ENCODE measurements around the gene STK33.

STK33 gene

DNA sequence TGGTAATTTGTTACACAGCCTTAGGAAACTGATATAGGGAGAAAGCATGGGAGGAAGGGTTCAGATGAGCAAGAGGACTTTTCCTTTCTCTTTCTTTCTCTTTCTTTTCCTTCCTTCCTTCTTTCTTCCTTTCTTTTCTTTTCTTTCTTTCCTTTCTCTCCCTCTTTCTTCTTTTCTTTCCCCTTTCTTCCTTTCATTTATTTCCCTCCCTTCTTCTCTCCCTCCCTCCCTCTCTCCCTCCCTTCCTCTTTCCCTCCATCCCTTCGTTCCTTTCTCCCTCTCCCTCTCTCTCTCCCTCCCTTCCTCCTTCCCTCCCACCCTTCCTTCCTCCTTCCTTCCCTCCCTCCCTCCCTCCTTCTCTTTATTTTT lies 222.5 kb downstream of the STK33 start:
- no peak overlapping the region for H3K4me3 ChIP-seq (ENCODE audit: low read length)
- TF ChIP-seq, protein P1, sequence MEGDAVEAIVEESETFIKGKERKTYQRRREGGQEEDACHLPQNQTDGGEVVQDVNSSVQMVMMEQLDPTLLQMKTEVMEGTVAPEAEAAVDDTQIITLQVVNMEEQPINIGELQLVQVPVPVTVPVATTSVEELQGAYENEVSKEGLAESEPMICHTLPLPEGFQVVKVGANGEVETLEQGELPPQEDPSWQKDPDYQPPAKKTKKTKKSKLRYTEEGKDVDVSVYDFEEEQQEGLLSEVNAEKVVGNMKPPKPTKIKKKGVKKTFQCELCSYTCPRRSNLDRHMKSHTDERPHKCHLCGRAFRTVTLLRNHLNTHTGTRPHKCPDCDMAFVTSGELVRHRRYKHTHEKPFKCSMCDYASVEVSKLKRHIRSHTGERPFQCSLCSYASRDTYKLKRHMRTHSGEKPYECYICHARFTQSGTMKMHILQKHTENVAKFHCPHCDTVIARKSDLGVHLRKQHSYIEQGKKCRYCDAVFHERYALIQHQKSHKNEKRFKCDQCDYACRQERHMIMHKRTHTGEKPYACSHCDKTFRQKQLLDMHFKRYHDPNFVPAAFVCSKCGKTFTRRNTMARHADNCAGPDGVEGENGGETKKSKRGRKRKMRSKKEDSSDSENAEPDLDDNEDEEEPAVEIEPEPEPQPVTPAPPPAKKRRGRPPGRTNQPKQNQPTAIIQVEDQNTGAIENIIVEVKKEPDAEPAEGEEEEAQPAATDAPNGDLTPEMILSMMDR (conservative IDR thresholded peaks at IDR 0.05; ENCODE audit: low read length): no peak
- no peak for DNase-seq (ENCODE audit: low read depth)

DNA sequence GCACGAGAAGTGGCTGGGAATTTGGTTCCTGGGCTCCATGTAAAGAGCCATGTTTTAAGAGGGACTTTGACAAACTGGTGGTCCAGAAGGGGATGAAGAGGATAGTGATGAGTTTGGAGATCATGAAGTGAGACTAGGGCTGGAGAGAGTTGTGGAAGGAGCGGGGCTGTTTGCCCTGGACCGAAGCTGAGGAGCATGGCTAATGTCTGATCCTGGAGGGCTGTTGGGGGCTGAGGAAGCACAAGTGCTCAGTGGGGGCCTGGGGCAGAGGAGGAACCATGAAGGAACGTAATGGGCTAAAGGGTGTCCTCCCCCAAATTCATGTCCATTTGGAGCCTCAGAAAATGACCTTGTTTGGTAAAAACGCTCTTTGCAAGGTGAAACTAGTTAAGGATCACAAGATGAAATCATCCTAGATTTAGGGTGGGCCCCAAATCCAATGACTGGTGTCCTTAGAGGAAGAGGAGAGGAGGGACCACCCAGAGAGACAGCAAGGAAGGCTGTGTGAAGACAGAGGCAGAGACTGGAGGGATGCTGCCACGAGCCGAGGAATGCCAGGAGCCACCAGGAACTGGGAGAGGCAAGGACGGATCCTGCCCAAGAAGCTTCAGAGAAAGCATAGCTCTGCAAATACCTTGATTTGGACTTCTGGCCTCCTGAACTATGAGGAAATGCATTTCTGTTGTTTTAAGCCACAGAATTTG lies 223.1 kb downstream of the STK33 start:
- TF ChIP-seq, protein P1 (conservative IDR thresholded peaks at IDR 0.05; ENCODE audit: low read length): no peak
- no peak for DNase-seq (ENCODE audit: low read depth)
- H3K4me3 ChIP-seq (ENCODE audit: low read length): no peak overlapping the region

DNA sequence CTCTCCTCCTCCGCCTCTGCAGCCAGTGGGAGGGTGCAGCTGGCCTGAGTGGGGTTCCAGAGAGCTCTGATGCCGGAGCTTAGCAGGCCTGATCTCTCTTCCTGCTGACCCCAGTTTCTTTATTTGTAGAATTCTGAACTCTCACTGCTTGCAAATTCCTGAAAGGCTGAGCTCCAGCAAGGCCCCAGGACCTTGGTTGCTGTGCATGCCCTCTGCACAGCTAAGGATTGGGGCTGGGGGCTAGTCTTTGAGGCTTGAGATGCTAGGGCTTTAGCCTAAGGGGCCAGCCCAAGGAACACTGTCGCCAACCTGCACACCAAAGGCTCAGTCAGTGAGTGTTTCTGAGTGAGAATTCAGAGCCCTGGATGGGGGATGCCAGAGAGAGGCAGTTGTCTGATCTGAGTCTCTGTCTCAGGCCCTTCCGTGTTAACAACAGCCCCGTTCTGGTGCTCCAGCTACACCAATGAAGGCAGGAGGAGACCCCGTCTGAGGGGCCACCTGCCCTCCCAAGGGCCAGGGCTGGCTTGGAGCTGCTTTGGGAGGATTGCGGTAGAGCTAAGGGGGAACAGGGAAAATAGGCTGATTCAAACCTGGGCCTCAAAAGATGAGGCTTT lies 224.3 kb downstream of the STK33 start:
- TF ChIP-seq, protein P1 (conservative IDR thresholded peaks at IDR 0.05; ENCODE audit: low read length): no peak
- DNase-seq (ENCODE audit: low read depth): no peak
- H3K4me3 ChIP-seq (ENCODE audit: low read length): no peak overlapping the region

DNA sequence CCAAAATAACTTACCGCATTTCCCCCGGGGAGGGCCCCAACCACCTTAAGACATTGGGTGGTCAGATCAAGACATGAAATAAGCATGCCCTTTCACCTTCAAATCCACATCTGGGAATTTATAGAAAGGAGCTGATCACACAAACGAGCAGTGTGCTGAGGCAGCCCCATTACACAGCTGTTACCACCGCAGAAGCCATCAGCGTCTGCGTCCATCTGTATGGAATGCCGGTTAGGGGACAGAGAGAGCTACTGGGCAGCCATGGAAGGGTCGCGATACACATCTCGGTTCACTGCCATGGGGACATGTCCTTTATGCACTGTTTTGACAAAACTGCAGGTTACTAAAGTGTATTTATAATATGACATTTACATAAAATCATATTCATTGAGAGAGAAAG lies 225.3 kb downstream of the STK33 start:
- DNase-seq (ENCODE audit: low read depth): no peak
- TF ChIP-seq, protein P1 (conservative IDR thresholded peaks at IDR 0.05; ENCODE audit: low read length): no peak

DNA sequence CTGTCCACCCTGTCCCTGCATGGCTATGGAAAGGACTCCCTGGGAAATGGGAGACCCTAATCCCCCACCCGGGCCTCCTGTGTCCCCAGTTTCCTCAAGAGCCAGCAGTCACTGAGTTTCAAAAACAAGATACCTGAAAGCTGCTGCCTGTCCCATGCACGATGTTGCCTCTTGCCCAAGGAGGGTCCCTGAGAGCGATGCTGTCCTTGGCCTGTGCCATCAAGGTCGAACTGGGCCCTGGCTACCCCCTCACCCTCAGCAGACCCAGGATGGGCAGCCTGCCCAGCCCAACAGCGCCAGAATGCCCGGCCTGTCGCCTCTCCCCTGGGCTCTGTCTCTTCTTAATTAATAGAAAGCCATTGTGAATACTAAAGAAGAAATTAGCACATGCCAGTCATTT lies 225.8 kb downstream of the STK33 start:
- DNase-seq (ENCODE audit: low read depth): no peak
- TF ChIP-seq, protein P1 (conservative IDR thresholded peaks at IDR 0.05; ENCODE audit: low read length): no peak
- H3K4me3 ChIP-seq (ENCODE audit: low read length): no peak overlapping the region

More for the DNA sequence above, 225.3 kb downstream of the STK33 start:
- H3K4me3 ChIP-seq (ENCODE audit: low read length): no peak overlapping the region

DNA sequence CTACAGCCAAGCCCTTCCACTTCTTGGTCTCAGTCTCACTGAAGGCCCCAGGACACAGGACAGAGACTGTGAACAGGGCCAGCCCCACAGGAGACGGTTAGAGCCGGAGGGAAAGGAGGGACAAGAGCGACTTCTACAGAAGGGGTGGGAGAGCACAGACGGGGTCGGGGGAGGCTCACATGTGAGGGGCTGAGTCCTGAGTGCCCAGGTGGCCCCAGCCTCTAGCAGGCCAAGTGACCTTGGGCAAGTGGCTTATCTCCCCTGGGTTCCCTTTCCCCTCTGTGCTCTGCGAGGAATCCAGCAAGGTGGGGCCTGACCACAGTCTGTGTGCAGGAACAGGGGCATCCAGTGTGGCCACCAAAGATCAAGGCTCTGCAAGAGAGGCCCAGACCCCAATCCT lies 227.7 kb downstream of the STK33 start:
- TF ChIP-seq, protein P1 (conservative IDR thresholded peaks at IDR 0.05; ENCODE audit: low read length): no peak
- no peak for DNase-seq (ENCODE audit: low read depth)
- no peak overlapping the region for H3K4me3 ChIP-seq (ENCODE audit: low read length)

Measured in AG10803 (cell line).